H1 (cell line): ENCODE results near the gene TRAPPC5. TPM values are rescaled to one million over a fixed set of nuclear protein-coding genes. Genes with fewer than 3 reads are reported as not detected.

ENCODE experiments used
- CTCF ChIA-PET: fragments of 300-600 bp; sonication (Branson Sonifier 250); formaldehyde crosslinking; loops from one replicate; lab custom pipeline; 2021; ENCODE audit not compliant: partially characterized antibody; lab: Charles Lee
- POLR2A ChIA-PET: fragments of 300-600 bp; sonication (Branson Sonifier 250); formaldehyde crosslinking; loops from one replicate; lab custom pipeline; 2021; ENCODE audit warnings: inconsistent platforms; ENCODE audit not compliant: partially characterized antibody; lab: Charles Lee
- DNase-seq, 2 experiments: peaks; one replicate each; pipeline versions ENCODE4 v3.0.0 to v3.0.0-alpha.2; 2010 to 2022; ENCODE audit warnings: low spot score in 2 of 2, low read depth in 1 of 2, mixed read lengths in 1 of 2
- FAIRE-seq: peaks from 2 replicates; lab custom pipeline; 2011; peaks lifted over from hg19 to GRCh38; lab: Jason Lieb, UNC
- H2AFZ ChIP-seq: 2 replicates; pipeline ENCODE4 v1.8.1; 2012; ENCODE audit warnings: low read length, inconsistent platforms
- H2AK5ac ChIP-seq: 2 replicates; pipeline ENCODE4 v1.6.1; 2013; ENCODE audit warnings: low read depth, low read length
- H2BK120ac ChIP-seq: replicated peaks from 2 replicates; pipeline ENCODE3; 2013; ENCODE audit warnings: low read depth, low read length, inconsistent platforms
- H2BK12ac ChIP-seq: 2 replicates; pipeline ENCODE4 v1.6.1; 2013; ENCODE audit warnings: low read depth, low read length
- H2BK15ac ChIP-seq: 2 replicates; pipeline ENCODE4 v1.6.1; 2013; ENCODE audit warnings: low read length
- H2BK20ac ChIP-seq: 2 replicates; pipeline ENCODE4 v1.6.1; 2013; ENCODE audit warnings: low read length
- H2BK5ac ChIP-seq: 2 replicates; pipeline ENCODE4 v1.6.1; 2013; ENCODE audit warnings: low read depth, low read length
- H3K14ac ChIP-seq: 2 replicates; pipeline ENCODE4 v1.6.1; 2013; ENCODE audit warnings: inconsistent platforms; ENCODE audit not compliant: insufficient read length
- H3K18ac ChIP-seq: 2 replicates; pipeline ENCODE4 v1.6.1; 2013; ENCODE audit warnings: low read length; ENCODE audit errors: extremely low read depth
- H3K23ac ChIP-seq: 2 replicates; pipeline ENCODE4 v1.6.1; 2013; ENCODE audit warnings: inconsistent platforms; ENCODE audit not compliant: insufficient read length
- H3K23me2 ChIP-seq: 2 replicates; pipeline ENCODE4 v1.6.1; 2013; ENCODE audit warnings: low read depth, low read length
- H3K27ac ChIP-seq: 2 replicates; pipeline ENCODE4 v1.6.1; 2011; ENCODE audit warnings: low read depth, low read length, inconsistent platforms
- H3K27me3 ChIP-seq, 4 experiments: replicated peaks in 1 of 4; 1 replicate in 1 of 4; 2 replicates in 3 of 4; pipeline versions ENCODE4 v1.6.1 to v1.8.1; 2011 to 2013; ENCODE audit warnings: low read length in 3 of 4, mild to moderate bottlenecking in 3 of 4, inconsistent platforms in 2 of 4, mixed read lengths in 2 of 4, moderate library complexity in 1 of 4; ENCODE audit not compliant: control insufficient read depth in 3 of 4, insufficient read depth in 3 of 4; ENCODE audit errors: extremely low read depth in 1 of 4
- H3K36me3 ChIP-seq, 4 experiments: 2 replicates each; pipeline versions ENCODE4 v1.6.1 to v1.8.1; 2011 to 2013; ENCODE audit warnings: mild to moderate bottlenecking in 4 of 4, low read length in 3 of 4, moderate library complexity in 2 of 4, control low read depth in 1 of 4, inconsistent platforms in 1 of 4; ENCODE audit not compliant: insufficient read depth in 4 of 4, control insufficient read depth in 2 of 4
- H3K4ac ChIP-seq: replicated peaks from 2 replicates; pipeline ENCODE3; 2013; ENCODE audit warnings: low read length, low read depth, mixed read lengths, inconsistent platforms; ENCODE audit not compliant: insufficient read length
- H3K4me1 ChIP-seq, 4 experiments: replicated peaks in 1 of 4; 1 replicate in 1 of 4; 2 replicates in 3 of 4; pipeline versions ENCODE4 v1.6.1 to v1.8.1; 2011 to 2013; ENCODE audit warnings: low read length in 3 of 4, inconsistent platforms in 2 of 4, mixed read lengths in 1 of 4; ENCODE audit not compliant: insufficient read depth in 4 of 4, control insufficient read depth in 3 of 4
- H3K4me2 ChIP-seq, 2 experiments: 2 replicates each; pipeline versions ENCODE4 v1.6.1 to v1.8.1; 2011 to 2013; ENCODE audit warnings: low read depth in 2 of 2, low read length in 2 of 2, control low read depth in 1 of 2, inconsistent platforms in 1 of 2, mild to moderate bottlenecking in 1 of 2; ENCODE audit not compliant: insufficient read depth in 1 of 2
- H3K4me3 ChIP-seq, 4 experiments: fragments of 200-600, 300-600 bp in 1 of 4; sonication (generic), shearing (Covaris generic), sonication (Bioruptor Twin) in 1 of 4; 2 replicates each; pipeline versions ENCODE4 v1.5.1 to v1.8.1; 2011 to 2016; ENCODE audit warnings: low read length in 4 of 4, low read depth in 3 of 4, control low read depth in 2 of 4, inconsistent platforms in 2 of 4, mild to moderate bottlenecking in 2 of 4, mixed read lengths in 1 of 4, moderate library complexity in 1 of 4; ENCODE audit not compliant: insufficient read depth in 2 of 4; ENCODE audit errors: extremely low read depth in 1 of 4
- H3K56ac ChIP-seq: replicated peaks from 2 replicates; pipeline ENCODE3; 2013; ENCODE audit warnings: low read depth, mild to moderate bottlenecking, mixed read lengths, low read length, inconsistent platforms; ENCODE audit not compliant: insufficient read length
- H3K79me1 ChIP-seq: 2 replicates; pipeline ENCODE4 v1.6.1; 2013; ENCODE audit warnings: low read depth, low read length, control low read depth
- H3K79me2 ChIP-seq, 2 experiments: 2 replicates each; pipeline versions ENCODE4 v1.6.1 to v1.8.1; 2012 to 2013; ENCODE audit warnings: low read length in 2 of 2, mild to moderate bottlenecking in 2 of 2, inconsistent platforms in 1 of 2; ENCODE audit not compliant: insufficient read depth in 2 of 2, control insufficient read depth in 1 of 2
- H3K9ac ChIP-seq, 4 experiments: replicated peaks in 1 of 4; 1 replicate in 1 of 4; 2 replicates in 3 of 4; pipeline versions ENCODE4 v1.6.1 to v1.8.1; 2011 to 2013; ENCODE audit warnings: low read depth in 3 of 4, low read length in 3 of 4, control low read depth in 2 of 4, mild to moderate bottlenecking in 2 of 4, moderate library complexity in 2 of 4, inconsistent platforms in 1 of 4; ENCODE audit errors: extremely low read depth in 1 of 4
- H3K9me3 ChIP-seq, 2 experiments: 2 replicates each; pipeline versions ENCODE4 v1.6.1 to v1.8.1; 2012 to 2013; ENCODE audit warnings: mild to moderate bottlenecking in 2 of 2, moderate library complexity in 2 of 2, control low read depth in 1 of 2, inconsistent platforms in 1 of 2, low read depth in 1 of 2, low read length in 1 of 2, mixed read lengths in 1 of 2; ENCODE audit not compliant: insufficient read depth in 2 of 2
- H4K20me1 ChIP-seq, 2 experiments: replicated peaks in 1 of 2; 2 replicates each; pipeline versions ENCODE3 to v1.8.1; 2011 to 2013; ENCODE audit warnings: inconsistent platforms in 2 of 2, low read length in 2 of 2, mild to moderate bottlenecking in 1 of 2; ENCODE audit not compliant: insufficient read depth in 2 of 2, control insufficient read depth in 1 of 2
- H4K5ac ChIP-seq: 2 replicates; pipeline ENCODE4 v1.6.1; 2013; ENCODE audit warnings: low read length, low read depth, mixed read lengths, inconsistent platforms; ENCODE audit not compliant: insufficient read length
- H4K8ac ChIP-seq: 2 replicates; pipeline ENCODE4 v1.8.0; 2013; ENCODE audit warnings: mild to moderate bottlenecking, moderate library complexity, low read length, inconsistent platforms; ENCODE audit not compliant: insufficient read depth; ENCODE audit errors: extremely low read depth
- H4K91ac ChIP-seq: replicated peaks from 2 replicates; pipeline ENCODE3; 2013; ENCODE audit warnings: low read length, mixed read lengths, inconsistent platforms; ENCODE audit not compliant: insufficient read length
- BACH1 ChIP-seq: IDR thresholded peaks from 2 replicates; pipeline ENCODE4 v1.6.1; 2012; ENCODE audit warnings: low read length, improper control_type of control experiment
- CHD2 ChIP-seq: IDR thresholded peaks from 2 replicates; pipeline ENCODE4 v1.6.1; 2012; ENCODE audit warnings: low read length, improper control_type of control experiment
- FOSL1 ChIP-seq: IDR thresholded peaks from 2 replicates; pipeline ENCODE4 v1.6.1; 2011; ENCODE audit warnings: mild to moderate bottlenecking, low read depth, low read length, moderate library complexity; ENCODE audit not compliant: insufficient read depth
- GTF2F1 ChIP-seq: IDR thresholded peaks from 2 replicates; pipeline ENCODE4 v1.6.1; 2012; ENCODE audit warnings: low read depth, low read length, improper control_type of control experiment, borderline replicate concordance
- KDM4A ChIP-seq: IDR thresholded peaks from one replicate; pipeline ENCODE4 v1.7.1; 2012; ENCODE audit warnings: low read depth, mild to moderate bottlenecking, moderate library complexity, low read length, inconsistent platforms; ENCODE audit not compliant: severe bottlenecking
- KDM5A ChIP-seq: fragments of 200-600 bp; IDR thresholded peaks from 2 replicates; pipeline ENCODE4 v1.7.1; 2012; ENCODE audit warnings: mild to moderate bottlenecking, low read length, inconsistent platforms, mixed read lengths
- POLR2AphosphoS5 ChIP-seq: IDR thresholded peaks from 2 replicates; pipeline ENCODE4 v1.6.1; 2011; ENCODE audit warnings: low read depth, low read length
- RNF2 ChIP-seq: fragments of 200-900, 300-1000 bp; sonication (generic); IDR thresholded peaks from 2 replicates; pipeline ENCODE4 v1.7.1; 2016; ENCODE audit warnings: borderline replicate concordance, low read depth, mild to moderate bottlenecking, antibody characterized with exemption, low read length; ENCODE audit not compliant: poor library complexity, severe bottlenecking; ENCODE audit errors: missing control alignments
- RXRA ChIP-seq: IDR thresholded peaks from 2 replicates; pipeline ENCODE4 v1.6.1; 2011; ENCODE audit warnings: low read depth, mild to moderate bottlenecking, low read length, moderate library complexity; ENCODE audit not compliant: insufficient read depth
- SP2 ChIP-seq: IDR thresholded peaks from 2 replicates; pipeline ENCODE4 v1.6.1; 2012; ENCODE audit warnings: mild to moderate bottlenecking, low read length, inconsistent platforms
- TAF1 ChIP-seq: IDR thresholded peaks from 2 replicates; pipeline ENCODE4 v1.6.1; 2011; ENCODE audit warnings: mild to moderate bottlenecking, low read depth, low read length
- TAF7 ChIP-seq: optimal IDR thresholded peaks from 2 replicates; pipeline ENCODE3; 2011; ENCODE audit warnings: low read depth, mild to moderate bottlenecking, inconsistent platforms, low read length, moderate library complexity, borderline replicate concordance
- WGBS, 2 experiments: shearing (Covaris generic) in 1 of 2; methylation state at CpG; one replicate each; pipeline versions ENCODE4 v1.1.6 to v1.1.7; 2013 to 2015; ENCODE audit warnings: low lambda C conversion rate in 2 of 2, mixed read lengths in 2 of 2, inconsistent platforms in 1 of 2, low coverage in 1 of 2, missing lambda C conversion rate in 1 of 2; ENCODE audit not compliant: insufficient replicate concordance in 2 of 2, insufficient coverage in 1 of 2, insufficient read length in 1 of 2; ENCODE audit errors: extremely low coverage in 1 of 2, missing lambda C conversion rate in 1 of 2; 5-methylcytosine and 5-hydroxymethylcytosine counted together
- polyA plus RNA-seq, 7 experiments: library from polyadenylated mRNA; depleted of rRNA in 3 of 7; stranded (reverse) in 5 of 7; unstranded in 2 of 7; fragments of >200 nt in 5 of 7; fragments of 200-250 nt in 2 of 7; gene quantifications; 1 replicate in 5 of 7; 2 replicates in 1 of 7; 4 replicates in 1 of 7; pipeline versions ENCODE4 v1.2.1 to v1.2.3, GENCODE V29; 2011 to 2013; ENCODE audit warnings: missing spikeins in 2 of 7, mixed read lengths in 2 of 7
- total RNA-seq: library from RNA; stranded (reverse); fragmentation: NEBNext Ultra II Directional; extraction: Animal tissue kit (Norgen Biotek cat#: 25700); gene quantifications from 2 replicates; pipeline ENCODE4 v1.2.1, GENCODE V29; 2021
- TF ChIP-seq, protein P1 (sequence below): IDR thresholded peaks from 2 replicates; pipeline ENCODE4 v1.6.1; 2011; ENCODE audit warnings: low read depth, mild to moderate bottlenecking, low read length; ENCODE audit not compliant: insufficient read depth

The TRAPPC5 gene
- total and polyA plus RNA-seq, 2 of the 8 experiments (the other 6 are each of a cell fraction or from before 2014, with no cell fraction given): 109 to 120 TPM

- H3K27me3 ChIP-seq: peaks cover 3 to 17% (median 14%) of the 10 kb centered on the region in 4 experiments
- H3K4me3 ChIP-seq: no peak overlapping the region
- no peak overlapping the region for H3K56ac ChIP-seq
- H3K14ac ChIP-seq: no peak overlapping the region
- peaks cover 0 to 15% of the 10 kb centered on the region in 2 experiments for H4K20me1 ChIP-seq
- no peak overlapping the region; the same call in 1 of the 2 replicates for H2BK15ac ChIP-seq
- no peak overlapping the region for H2BK20ac ChIP-seq
- no peak for FAIRE-seq
- H3K4ac ChIP-seq: peak overlapping the region; percentile 69
- H3K18ac ChIP-seq: no peak overlapping the region
- 90% methylated on average over 13 of the region's 13 CpGs; no CpG with 5 or more reads in 1 of the 2 experiments for WGBS, 2 experiments
- H4K8ac ChIP-seq: no peak overlapping the region
- H3K27ac ChIP-seq: no peak overlapping the region
- peaks cover 0 to 6% (median 0%) of the 10 kb centered on the region in 4 experiments; a peak in 2 of 8 replicates for H3K36me3 ChIP-seq
- no peak overlapping the region for H2AFZ ChIP-seq
- no peak overlapping the region for H4K5ac ChIP-seq
- no peak for DNase-seq
- POLR2A ChIA-PET: interaction anchor here (1.2 kb wide), 1 partner anchor 14 kb away, joined by 4 read pairs; no protein-coding TSS in a partner anchor
- peak overlapping the region; percentile 65 for H4K91ac ChIP-seq
- no peak overlapping the region for H3K4me2 ChIP-seq
- CTCF ChIA-PET: no interaction called here
- no peak overlapping the region for H2BK120ac ChIP-seq
- H3K9ac ChIP-seq: no peak overlapping the region
- no peak overlapping the region for H3K23ac ChIP-seq
- H2BK12ac ChIP-seq: peak overlapping the region; percentile 19; the same call in 1 of the 2 replicates
- H3K79me2 ChIP-seq: peaks cover 0 to 3% of the 10 kb centered on the region in 2 experiments; a peak in 1 of 4 replicates
- no peaks in the 10 kb centered on the region; the same call in 1 of the 2 replicates for H3K79me1 ChIP-seq
- H3K9me3 ChIP-seq: no peaks in the 10 kb centered on the region; a peak in 1 of 4 replicates
- no peak overlapping the region for H2BK5ac ChIP-seq
- H3K4me1 ChIP-seq: peaks cover 0 to 10% (median under 1%) of the 10 kb centered on the region in 4 experiments; a peak in 3 of 7 replicates
- peak overlapping the region; percentile 77 for H2AK5ac ChIP-seq
- H3K23me2 ChIP-seq: peaks cover 5% of the 10 kb centered on the region; the same call in 1 of the 2 replicates
- TF ChIP-seq CHD2 (no peak), TAF7 (no peak), SP2 (no peak), RXRA (no peak), RNF2 (no peak), FOSL1 (no peak), KDM4A (no peak), POLR2AphosphoS5 (no peak), KDM5A (no peak), BACH1 (no peak), TAF1 (no peak), GTF2F1 (no peak)
- TF ChIP-seq, protein P1, sequence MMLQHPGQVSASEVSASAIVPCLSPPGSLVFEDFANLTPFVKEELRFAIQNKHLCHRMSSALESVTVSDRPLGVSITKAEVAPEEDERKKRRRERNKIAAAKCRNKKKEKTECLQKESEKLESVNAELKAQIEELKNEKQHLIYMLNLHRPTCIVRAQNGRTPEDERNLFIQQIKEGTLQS: no peak
Observed at GRCh38 chr19:7639863-7640348, 40.7 kb upstream of the TRAPPC5 start.
